IMR-90 (cell line): ENCODE results near the gene EYS. TPM values are rescaled to one million over a fixed set of nuclear protein-coding genes. Genes with fewer than 3 reads are reported as not detected.

Source experiments
- ATAC-seq: fragments of 200-7000 bp; cut with Tn5 transposase; 2 replicates; pipeline ENCODE4 v1.9.1; 2020; ENCODE audit warnings: low read depth, mild to moderate bottlenecking, moderate library complexity
- BruUV-seq: library from RNA; stranded (reverse); fragments of 400-500 nt; replicated peaks from 2 replicates; lab custom pipeline; 2021; lab: Mats Ljungman, UMichigan
- CTCF ChIA-PET: fragments of 300-600 bp; formaldehyde crosslinking; extraction: SDS; loops from one replicate; lab custom pipeline; 2021; ENCODE audit warnings: antibody characterized with exemption; lab: Yijun Ruan, JAX
- POLR2A ChIA-PET: fragments of 300-600 bp; sonication (Branson Sonifier 250); formaldehyde crosslinking; loops from one replicate; lab custom pipeline; 2022; ENCODE audit warnings: antibody characterized with exemption; ENCODE audit not compliant: unreplicated experiment; lab: Charles Lee
- DNase-seq: peaks from one replicate; pipeline ENCODE4 v3.0.0; 2013
- H2AFZ ChIP-seq: replicated peaks from 2 replicates; pipeline ENCODE3; 2013; ENCODE audit warnings: low read length, mild to moderate bottlenecking; ENCODE audit not compliant: poor library complexity
- H2AK5ac ChIP-seq: 2 replicates; pipeline ENCODE4 v1.6.1; 2013; ENCODE audit warnings: low read depth, low read length, inconsistent platforms
- H2AK9ac ChIP-seq: replicated peaks from 2 replicates; pipeline ENCODE3; 2013; ENCODE audit warnings: mild to moderate bottlenecking, low read depth, low read length, moderate library complexity; ENCODE audit not compliant: poor library complexity
- H2BK120ac ChIP-seq: 2 replicates; pipeline ENCODE4 v1.6.1; 2013; ENCODE audit warnings: low read depth, low read length, inconsistent platforms
- H2BK15ac ChIP-seq: 3 replicates; pipeline ENCODE4 v1.6.1; 2013; ENCODE audit warnings: low read depth, low read length, inconsistent platforms
- H2BK20ac ChIP-seq: 2 replicates; pipeline ENCODE4 v1.6.1; 2013; ENCODE audit warnings: low read depth, mild to moderate bottlenecking, inconsistent platforms, low read length, moderate library complexity
- H2BK5ac ChIP-seq: 2 replicates; pipeline ENCODE4 v1.6.1; 2013; ENCODE audit warnings: mild to moderate bottlenecking, low read depth, low read length, inconsistent platforms; ENCODE audit not compliant: poor library complexity, severe bottlenecking
- H3K14ac ChIP-seq: replicated peaks from 2 replicates; pipeline ENCODE4 v1.6.1; 2013; ENCODE audit warnings: low read depth, low read length, inconsistent platforms
- H3K18ac ChIP-seq: 2 replicates; pipeline ENCODE4 v1.6.1; 2013; ENCODE audit warnings: low read depth, low read length, control low read depth
- H3K23ac ChIP-seq: 2 replicates; pipeline ENCODE4 v1.6.1; 2013; ENCODE audit warnings: low read depth, low read length, inconsistent platforms
- H3K27ac ChIP-seq: 2 replicates; pipeline ENCODE4 v1.5.1; 2013; ENCODE audit warnings: mild to moderate bottlenecking, control low read depth, low read length; ENCODE audit not compliant: insufficient read depth
- H3K27me3 ChIP-seq: 2 replicates; pipeline ENCODE4 v1.6.1; 2013; ENCODE audit warnings: low read length; ENCODE audit not compliant: control insufficient read depth, insufficient read depth
- H3K36me3 ChIP-seq: 2 replicates; pipeline ENCODE4 v1.6.1; 2013; ENCODE audit warnings: low read length, mixed read lengths; ENCODE audit not compliant: control insufficient read depth, insufficient read depth
- H3K4ac ChIP-seq: 2 replicates; pipeline ENCODE4 v1.6.1; 2013; ENCODE audit warnings: low read depth, low read length, inconsistent platforms
- H3K4me1 ChIP-seq: 2 replicates; pipeline ENCODE4 v1.6.1; 2013; ENCODE audit warnings: low read length, mixed read lengths; ENCODE audit not compliant: control insufficient read depth, insufficient read depth
- H3K4me2 ChIP-seq: 2 replicates; pipeline ENCODE4 v1.6.1; 2013; ENCODE audit warnings: low read depth, mild to moderate bottlenecking, control low read depth, low read length, moderate library complexity
- H3K4me3 ChIP-seq: 2 replicates; pipeline ENCODE4 v1.5.1; 2013; ENCODE audit warnings: low read depth, mild to moderate bottlenecking, control low read depth, low read length, moderate library complexity; ENCODE audit not compliant: insufficient read depth
- H3K56ac ChIP-seq: 2 replicates; pipeline ENCODE4 v1.6.1; 2013; ENCODE audit warnings: low read length, inconsistent platforms; ENCODE audit not compliant: insufficient read depth; ENCODE audit errors: extremely low read depth
- H3K79me1 ChIP-seq, 2 experiments: 2 replicates each; pipeline ENCODE4 v1.6.1; 2013; ENCODE audit warnings: low read length in 2 of 2, inconsistent platforms in 1 of 2, low read depth in 1 of 2
- H3K9ac ChIP-seq: 2 replicates; pipeline ENCODE4 v1.6.1; 2013; ENCODE audit warnings: low read depth, low read length, control low read depth
- H3K9me1 ChIP-seq: 2 replicates; pipeline ENCODE4 v1.6.1; 2013; ENCODE audit warnings: low read length, inconsistent platforms; ENCODE audit not compliant: insufficient read depth
- H3K9me3 ChIP-seq: 2 replicates; pipeline ENCODE4 v1.6.1; 2013; ENCODE audit warnings: low read length; ENCODE audit not compliant: control insufficient read depth, insufficient read depth
- H4K20me1 ChIP-seq: 2 replicates; pipeline ENCODE4 v1.6.1; 2013; ENCODE audit warnings: low read length, inconsistent platforms; ENCODE audit not compliant: insufficient read depth
- H4K5ac ChIP-seq: 2 replicates; pipeline ENCODE4 v1.6.1; 2013; ENCODE audit warnings: mild to moderate bottlenecking, low read depth, low read length, control low read depth
- H4K8ac ChIP-seq, 2 experiments: 2 replicates each; pipeline ENCODE4 v1.6.1; 2013; ENCODE audit warnings: low read depth in 2 of 2, low read length in 2 of 2, control low read depth in 1 of 2, inconsistent platforms in 1 of 2
- H4K91ac ChIP-seq: 2 replicates; pipeline ENCODE4 v1.6.1; 2013; ENCODE audit warnings: low read depth, low read length, inconsistent platforms; ENCODE audit not compliant: insufficient read depth
- BHLHE40 ChIP-seq: fragments of 150-350 bp; IDR thresholded peaks from 2 replicates; pipeline ENCODE4 v1.6.1; 2016; ENCODE audit warnings: mild to moderate bottlenecking, low read depth, low read length
- CEBPB ChIP-seq: IDR thresholded peaks from 2 replicates; pipeline ENCODE4 v1.6.1; 2012; ENCODE audit warnings: low read depth, low read length, improper control_type of control experiment
- CHD1 ChIP-seq: IDR thresholded peaks from 2 replicates; pipeline ENCODE4 v1.6.1; 2012; ENCODE audit warnings: low read depth, low read length, improper control_type of control experiment
- CTCF ChIP-seq: conservative IDR thresholded peaks from 2 replicates; pipeline ENCODE4 v1.5.1; 2012; ENCODE audit warnings: mild to moderate bottlenecking, low read depth, low read length, improper control_type of control experiment
- ELK1 ChIP-seq: fragments of 150-350 bp; IDR thresholded peaks from 2 replicates; pipeline ENCODE4 v1.6.1; 2016; ENCODE audit warnings: low read depth, mild to moderate bottlenecking, low read length, moderate library complexity, borderline replicate concordance
- FOS ChIP-seq: fragments of 150-350 bp; IDR thresholded peaks from 2 replicates; pipeline ENCODE4 v1.6.1; 2016; ENCODE audit warnings: low read depth, low read length
- MAFK ChIP-seq: IDR thresholded peaks from 2 replicates; pipeline ENCODE4 v1.6.1; 2012; ENCODE audit warnings: low read depth, low read length, improper control_type of control experiment
- MAZ ChIP-seq: IDR thresholded peaks from 2 replicates; pipeline ENCODE4 v1.6.1; 2012; ENCODE audit warnings: low read depth, mild to moderate bottlenecking, low read length, improper control_type of control experiment, moderate library complexity, borderline replicate concordance
- MXI1 ChIP-seq: IDR thresholded peaks from 2 replicates; pipeline ENCODE4 v1.6.1; 2012; ENCODE audit warnings: low read depth, mild to moderate bottlenecking, low read length, moderate library complexity, borderline replicate concordance
- NFE2L2 ChIP-seq: fragments of 150-350 bp; IDR thresholded peaks from 2 replicates; pipeline ENCODE4 v1.6.1; 2016; ENCODE audit warnings: low read depth, mild to moderate bottlenecking, low read length
- POLR2A ChIP-seq: IDR thresholded peaks from 2 replicates; pipeline ENCODE4 v1.6.1; 2012; ENCODE audit warnings: mild to moderate bottlenecking, low read depth, low read length
- RAD21 ChIP-seq: IDR thresholded peaks from 2 replicates; pipeline ENCODE4 v1.6.1; 2012; ENCODE audit warnings: low read length, improper control_type of control experiment
- RCOR1 ChIP-seq: IDR thresholded peaks from 2 replicates; pipeline ENCODE4 v1.6.1; 2012; ENCODE audit warnings: mild to moderate bottlenecking, low read length, improper control_type of control experiment; ENCODE audit not compliant: insufficient replicate concordance
- RFX5 ChIP-seq: IDR thresholded peaks from 2 replicates; pipeline ENCODE4 v1.8.0; 2012; ENCODE audit warnings: low read depth, mild to moderate bottlenecking, low read length, moderate library complexity
- SMC3 ChIP-seq: fragments of 150-350 bp; IDR thresholded peaks from 2 replicates; pipeline ENCODE4 v1.6.1; 2016; ENCODE audit warnings: low read depth, mild to moderate bottlenecking, antibody characterized with exemption, low read length, moderate library complexity
- USF2 ChIP-seq: fragments of 150-350 bp; IDR thresholded peaks from 2 replicates; pipeline ENCODE4 v1.6.1; 2017; ENCODE audit warnings: mild to moderate bottlenecking, antibody characterized with exemption, low read length, low read depth
- dilution Hi-C: fragments of 300-500 bp; cut with HindIII; formaldehyde crosslinking; loops from one replicate; pipeline ENCODE4 v1.14.3; 2018; ENCODE audit warnings: low sequenced_read_pairs; ENCODE audit not compliant: unreplicated experiment
- in situ Hi-C: fragments of 300-500 bp; cut with MboI; formaldehyde crosslinking; loops from 3 replicates; pipeline ENCODE4 v1.14.3; 2019; ENCODE audit warnings: low sequenced_read_pairs, inconsistent platforms, mixed read lengths
- intact Hi-C: fragments of 100-400 bp; cut with micrococcal nuclease; formaldehyde crosslinking; loops from 2 replicates; pipeline ENCODE4 v1.10.0; 2022
- polyA plus RNA-seq, 3 experiments: library from polyadenylated mRNA; depleted of rRNA; stranded (reverse); fragments of >200 nt; gene quantifications; 2 replicates each; pipeline ENCODE4 v1.2.3, GENCODE V29; 2012; ENCODE audit warnings: low replicate concordance in 1 of 3
- total RNA-seq: library from RNA; depleted of rRNA; stranded (reverse); fragments of >200 nt; gene quantifications from 2 replicates; pipeline ENCODE4 v1.2.3, GENCODE V29; 2012

Gene EYS
- total and polyA plus RNA-seq, 2 of the 4 experiments (the other 2 are of a cell fraction): under 0.01 TPM; not detected in 1

- intact Hi-C loops (no loop called here), in situ Hi-C loops (no loop called here)
- H2AK5ac ChIP-seq: no peak overlapping the region
Observed at GRCh38 chr6:64914124-64914523, 792.9 kb downstream of the EYS start.

More at GRCh38 chr6:64914124-64914523, 792.9 kb downstream of the EYS start:
- H3K4me1 ChIP-seq: no peaks in the 10 kb centered on the region
- H4K8ac ChIP-seq: no peak overlapping the region
- H2AFZ ChIP-seq: no peak overlapping the region
- no peak overlapping the region for H2AK9ac ChIP-seq
- no peak for DNase-seq
- CTCF ChIA-PET: no interaction called here
- H3K27me3 ChIP-seq: no peaks in the 10 kb centered on the region
- no peak overlapping the region for H4K91ac ChIP-seq
- H4K20me1 ChIP-seq: no peaks in the 10 kb centered on the region
- H3K36me3 ChIP-seq: no peaks in the 10 kb centered on the region
- H2BK5ac ChIP-seq: no peak overlapping the region
- POLR2A ChIA-PET: no interaction called here
- H3K4me2 ChIP-seq: no peak overlapping the region
- no peak overlapping the region for H3K9ac ChIP-seq
- no peak overlapping the region for H3K4me3 ChIP-seq
- H2BK15ac ChIP-seq: no peak overlapping the region
- H3K79me1 ChIP-seq: no peaks in the 10 kb centered on the region
- no peaks in the 10 kb centered on the region for H3K9me1 ChIP-seq
- H3K56ac ChIP-seq: no peak overlapping the region
- no peak overlapping the region for H4K5ac ChIP-seq
- no peak overlapping the region for H2BK120ac ChIP-seq
- H3K9me3 ChIP-seq: no peaks in the 10 kb centered on the region
- no TSS peak for BruUV-seq
- H3K27ac ChIP-seq: no peak overlapping the region
- TF ChIP-seq MAZ (no peak), USF2 (no peak), NFE2L2 (no peak), POLR2A (no peak), RFX5 (no peak), RCOR1 (no peak), SMC3 (no peak), CHD1 (no peak), MAFK (no peak), CEBPB (no peak), MXI1 (no peak), FOS (no peak), BHLHE40 (no peak), ELK1 (no peak), RAD21 (no peak), CTCF (no peak)
- H3K14ac ChIP-seq: no peak overlapping the region
- dilution Hi-C loops: no loop called here
- H3K18ac ChIP-seq: no peak overlapping the region
- H3K23ac ChIP-seq: no peak overlapping the region
- H3K4ac ChIP-seq: no peak overlapping the region
- no peak for ATAC-seq
- no peak overlapping the region for H2BK20ac ChIP-seq
